HepG2 (cell line): ENCODE measurements around the gene TULP4. TPM values are rescaled to one million over a fixed set of nuclear protein-coding genes. Genes with fewer than 3 reads are reported as not detected.

ENCODE experiments used
- ATM ChIP-seq: fragments of 450-650 bp; IDR thresholded peaks from 2 replicates; pipeline ENCODE4 v1.7.1; 2017; ENCODE audit warnings: mild to moderate bottlenecking, borderline replicate concordance
- CBX5 ChIP-seq: sonication (generic); formaldehyde crosslinking; IDR thresholded peaks from 2 replicates; pipeline ENCODE4 v1.4.0; 2020; ENCODE audit warnings: missing genetic modification reagents, borderline replicate concordance
- GATAD2A ChIP-seq: IDR thresholded peaks from 2 replicates; pipeline ENCODE4 v1.6.1; 2016
- HCFC1 ChIP-seq: fragments of 150-350 bp; IDR thresholded peaks from 2 replicates; pipeline ENCODE4 v1.6.1; 2014; ENCODE audit warnings: low read depth, low read length
- HIVEP1 ChIP-seq: sonication (generic); formaldehyde crosslinking; IDR thresholded peaks from 2 replicates; pipeline ENCODE4 v1.4.0; 2020; ENCODE audit warnings: mild to moderate bottlenecking, missing genetic modification reagents
- JUN ChIP-seq: sonication (generic); formaldehyde crosslinking; IDR thresholded peaks from 2 replicates; pipeline ENCODE4 v1.4.0; 2020; ENCODE audit warnings: mild to moderate bottlenecking, missing genetic modification reagents
- MYC ChIP-seq: sonication (generic); formaldehyde crosslinking; IDR thresholded peaks from 2 replicates; pipeline ENCODE4 v1.9.0; 2021; ENCODE audit warnings: missing genetic modification reagents, borderline replicate concordance
- SNAPC2 ChIP-seq: sonication (generic); formaldehyde crosslinking; IDR thresholded peaks from 2 replicates; pipeline ENCODE4 v1.8.1; 2022; ENCODE audit warnings: mild to moderate bottlenecking, missing genetic modification reagents
- SNRNP70 ChIP-seq: fragments of 200-400 bp; formaldehyde crosslinking; IDR thresholded peaks from 2 replicates; pipeline ENCODE4 v1.6.1; 2017; ENCODE audit warnings: mild to moderate bottlenecking, low read depth, low read length, moderate library complexity
- ZBTB38 ChIP-seq: sonication (generic); formaldehyde crosslinking; IDR thresholded peaks from 2 replicates; pipeline ENCODE4 v1.5.1; 2020; ENCODE audit warnings: mild to moderate bottlenecking, missing genetic modification reagents
- ZNF205 ChIP-seq: IDR thresholded peaks from 2 replicates; pipeline ENCODE4 v1.6.1; 2018; ENCODE audit warnings: missing biosample characterization, missing genetic modification reagents
- ZNF225 ChIP-seq: sonication (generic); formaldehyde crosslinking; IDR thresholded peaks from 2 replicates; pipeline ENCODE4 v1.4.0; 2020; ENCODE audit warnings: mild to moderate bottlenecking, missing genetic modification reagents
- ZNF354B ChIP-seq: sonication (generic); formaldehyde crosslinking; IDR thresholded peaks from 2 replicates; pipeline ENCODE4 v1.8.0; 2022; ENCODE audit warnings: mild to moderate bottlenecking, missing genetic modification reagents
- ZNF550 ChIP-seq: sonication (generic); formaldehyde crosslinking; IDR thresholded peaks from 2 replicates; pipeline ENCODE4 v1.4.0; 2020; ENCODE audit warnings: mild to moderate bottlenecking, missing genetic modification reagents, borderline replicate concordance
- ZNF598 ChIP-seq: sonication (generic); formaldehyde crosslinking; IDR thresholded peaks from 2 replicates; pipeline ENCODE4 v1.5.1; 2020; ENCODE audit warnings: mild to moderate bottlenecking, missing genetic modification reagents, borderline replicate concordance
- polyA plus RNA-seq, 8 experiments: library from polyadenylated mRNA; depleted of rRNA in 3 of 8; stranded (reverse) in 7 of 8; unstranded in 1 of 8; fragments of >200 nt; fragmentation: Illumina TruSeq in 4 of 8; extraction: Trizol in 4 of 8; gene quantifications; 2 replicates each; pipeline versions ENCODE4 v1.2.1 to v1.2.3, GENCODE V29; 2011 to 2016; ENCODE audit warnings: low read depth in 4 of 8, missing spikeins in 1 of 8, mixed read lengths in 1 of 8; ENCODE audit not compliant: insufficient read depth in 1 of 8
- total RNA-seq, 5 experiments: library from RNA; depleted of rRNA; stranded (reverse); fragments of >200 nt; fragmentation: Illumina TruSeq; extraction: Trizol; gene quantifications; 2 replicates each; pipeline ENCODE4 v1.2.3, GENCODE V29; 2016; ENCODE audit warnings: low read depth in 1 of 5
- TF ChIP-seq, protein P1 (sequence below): sonication (generic); formaldehyde crosslinking; IDR thresholded peaks from 2 replicates; pipeline ENCODE4 v1.4.0; 2020; ENCODE audit warnings: missing genetic modification reagents
- TF ChIP-seq, protein P2 (sequence below): sonication (generic); formaldehyde crosslinking; IDR thresholded peaks from 2 replicates; pipeline ENCODE4 v1.4.0; 2020; ENCODE audit warnings: missing genetic modification reagents
- TF ChIP-seq, protein P3 (sequence below): sonication (generic); formaldehyde crosslinking; IDR thresholded peaks from 2 replicates; pipeline ENCODE4 v1.5.0; 2020; ENCODE audit warnings: missing genetic modification reagents, mild to moderate bottlenecking, borderline replicate concordance

Gene TULP4
- total and polyA plus RNA-seq, 2 of the 13 experiments (the other 11 are each of a cell fraction or from before 2014, with no cell fraction given): 21.1 to 122 TPM

DNA sequence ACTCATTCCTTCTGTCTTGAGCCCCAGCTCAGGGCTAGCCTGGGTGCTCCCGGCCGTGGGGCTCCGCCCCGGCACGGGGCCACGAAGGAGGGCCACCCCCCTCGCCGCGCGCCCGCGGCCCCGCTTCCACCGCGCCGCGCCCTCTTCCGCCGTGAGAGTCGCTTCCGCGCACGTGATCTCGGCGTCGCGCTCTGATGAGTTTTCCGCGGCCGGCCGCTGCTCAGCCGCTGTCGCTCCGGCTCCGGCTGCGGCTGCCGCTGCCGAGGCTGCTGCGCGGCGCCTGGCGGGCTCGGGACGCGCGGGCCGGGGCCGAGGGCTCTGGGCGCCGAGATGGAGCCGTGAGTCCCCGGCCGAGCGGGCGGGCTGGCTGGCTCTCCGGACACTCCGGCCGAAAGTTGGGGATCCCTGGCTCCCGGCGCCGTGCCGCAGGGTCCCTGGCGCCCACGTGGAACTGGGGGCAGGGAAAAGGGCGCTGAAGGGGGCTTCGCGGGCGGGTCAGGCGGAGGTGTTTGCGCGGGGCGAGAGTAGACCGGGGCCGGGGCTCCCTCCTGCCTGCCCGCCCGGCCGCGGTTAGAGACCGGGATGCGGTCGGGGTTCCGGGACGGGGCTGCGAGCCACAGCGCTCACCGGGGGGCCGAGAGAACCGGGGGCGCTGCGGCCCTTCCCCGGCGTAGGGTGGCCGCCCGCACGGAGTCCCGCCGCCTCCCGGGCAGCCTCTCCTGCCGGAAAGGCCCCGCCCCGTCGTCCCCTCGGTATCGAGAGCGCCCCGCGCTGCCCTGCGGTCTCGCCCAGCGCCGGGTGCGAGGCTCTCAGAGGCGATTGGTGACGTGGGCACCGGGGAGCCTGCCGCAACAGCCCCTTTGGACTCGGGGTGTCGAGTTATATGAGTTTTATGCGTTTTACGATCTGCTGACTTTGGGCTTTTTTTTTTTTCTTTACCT lies 247.9 kb downstream of the TULP4 start, which contains the start of gene TMEM181 (continued):
- TF ChIP-seq, protein P1, sequence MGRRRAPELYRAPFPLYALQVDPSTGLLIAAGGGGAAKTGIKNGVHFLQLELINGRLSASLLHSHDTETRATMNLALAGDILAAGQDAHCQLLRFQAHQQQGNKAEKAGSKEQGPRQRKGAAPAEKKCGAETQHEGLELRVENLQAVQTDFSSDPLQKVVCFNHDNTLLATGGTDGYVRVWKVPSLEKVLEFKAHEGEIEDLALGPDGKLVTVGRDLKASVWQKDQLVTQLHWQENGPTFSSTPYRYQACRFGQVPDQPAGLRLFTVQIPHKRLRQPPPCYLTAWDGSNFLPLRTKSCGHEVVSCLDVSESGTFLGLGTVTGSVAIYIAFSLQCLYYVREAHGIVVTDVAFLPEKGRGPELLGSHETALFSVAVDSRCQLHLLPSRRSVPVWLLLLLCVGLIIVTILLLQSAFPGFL (CRISPR knock-in tag): no peak
- TF ChIP-seq ZNF225 (CRISPR knock-in tag): no peak; the same call in 1 of the 2 replicates
- 0 out of 2 replicates have a peak, but pooled peaks have one; percentile 26 for TF ChIP-seq ZNF354B (CRISPR knock-in tag)
- TF ChIP-seq SNAPC2: no peak; the same call in 1 of the 2 replicates
- peak; percentile 67 for TF ChIP-seq HCFC1
- TF ChIP-seq GATAD2A (CRISPR knock-in tag): peak; percentile 18
- TF ChIP-seq ZNF205 (CRISPR knock-in tag): 0 out of 2 replicates have a peak, but pooled peaks have one; percentile 20
- no peak for TF ChIP-seq JUN
- TF ChIP-seq, protein P2, sequence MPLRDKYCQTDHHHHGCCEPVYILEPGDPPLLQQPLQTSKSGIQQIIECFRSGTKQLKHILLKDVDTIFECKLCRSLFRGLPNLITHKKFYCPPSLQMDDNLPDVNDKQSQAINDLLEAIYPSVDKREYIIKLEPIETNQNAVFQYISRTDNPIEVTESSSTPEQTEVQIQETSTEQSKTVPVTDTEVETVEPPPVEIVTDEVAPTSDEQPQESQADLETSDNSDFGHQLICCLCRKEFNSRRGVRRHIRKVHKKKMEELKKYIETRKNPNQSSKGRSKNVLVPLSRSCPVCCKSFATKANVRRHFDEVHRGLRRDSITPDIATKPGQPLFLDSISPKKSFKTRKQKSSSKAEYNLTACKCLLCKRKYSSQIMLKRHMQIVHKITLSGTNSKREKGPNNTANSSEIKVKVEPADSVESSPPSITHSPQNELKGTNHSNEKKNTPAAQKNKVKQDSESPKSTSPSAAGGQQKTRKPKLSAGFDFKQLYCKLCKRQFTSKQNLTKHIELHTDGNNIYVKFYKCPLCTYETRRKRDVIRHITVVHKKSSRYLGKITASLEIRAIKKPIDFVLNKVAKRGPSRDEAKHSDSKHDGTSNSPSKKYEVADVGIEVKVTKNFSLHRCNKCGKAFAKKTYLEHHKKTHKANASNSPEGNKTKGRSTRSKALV (CRISPR knock-in tag): no peak; the same call in 1 of the 2 replicates
- 0 out of 2 replicates have a peak, but pooled peaks have one; percentile 81 for TF ChIP-seq ZNF550 (CRISPR knock-in tag)
- peak; percentile 76; the same call in 1 of the 2 replicates for TF ChIP-seq ZBTB38 (CRISPR knock-in tag)
- TF ChIP-seq ZNF598: peak; percentile 48; the same call in 1 of the 2 replicates
- TF ChIP-seq MYC (CRISPR knock-in tag): peak; percentile 85
- TF ChIP-seq CBX5 (CRISPR knock-in tag): no peak
- TF ChIP-seq ATM: no peak
- no peak for TF ChIP-seq SNRNP70
- peak; percentile 74 for TF ChIP-seq HIVEP1
- TF ChIP-seq, protein P3, sequence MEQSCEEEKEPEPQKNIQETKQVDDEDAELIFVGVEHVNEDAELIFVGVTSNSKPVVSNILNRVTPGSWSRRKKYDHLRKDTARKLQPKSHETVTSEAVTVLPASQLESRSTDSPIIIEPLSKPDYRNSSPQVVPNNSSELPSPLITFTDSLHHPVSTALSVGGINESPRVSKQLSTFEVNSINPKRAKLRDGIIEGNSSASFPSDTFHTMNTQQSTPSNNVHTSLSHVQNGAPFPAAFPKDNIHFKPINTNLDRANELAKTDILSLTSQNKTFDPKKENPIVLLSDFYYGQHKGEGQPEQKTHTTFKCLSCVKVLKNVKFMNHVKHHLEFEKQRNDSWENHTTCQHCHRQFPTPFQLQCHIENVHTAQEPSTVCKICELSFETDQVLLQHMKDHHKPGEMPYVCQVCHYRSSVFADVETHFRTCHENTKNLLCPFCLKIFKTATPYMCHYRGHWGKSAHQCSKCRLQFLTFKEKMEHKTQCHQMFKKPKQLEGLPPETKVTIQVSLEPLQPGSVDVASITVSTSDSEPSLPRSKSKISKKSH (CRISPR knock-in tag): peak; percentile 60; the same call in 1 of the 2 replicates
